Measurements from ENCODE around the gene PANK4.

Gene PANK4

DNA sequence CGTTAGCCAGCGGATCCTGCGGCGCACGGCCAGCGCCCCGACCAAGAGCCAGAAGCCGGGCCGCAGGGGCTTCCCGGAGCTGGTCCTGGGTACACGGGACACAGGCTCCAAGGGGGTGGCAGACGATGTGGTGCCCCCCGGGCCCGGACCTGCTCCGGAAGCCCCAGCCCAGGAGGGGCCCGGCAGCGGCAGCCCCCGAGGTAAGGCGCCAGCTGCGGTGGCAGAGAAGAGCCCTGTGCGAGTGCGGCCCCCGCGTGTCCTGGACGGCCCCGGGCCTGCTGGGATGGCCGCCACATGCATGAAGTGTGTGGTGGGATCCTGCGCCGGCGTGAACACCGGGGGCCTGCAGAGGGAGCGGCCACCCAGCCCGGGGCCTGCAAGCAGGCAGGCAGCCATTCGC is 24.2 kb downstream of the PANK4 start:
- peaks cover 3% of the 10 kb centered on the region for H3K36me3 ChIP-seq (replicated peaks)
- in situ Hi-C loops (cut with HindIII; ENCODE audit: low pct_ligation_motif_present, low sequenced_read_pairs): loop anchor here (25.0 kb wide), 1 partner anchor 90 kb away; the partner anchor contains the start of gene PEX10

DNA sequence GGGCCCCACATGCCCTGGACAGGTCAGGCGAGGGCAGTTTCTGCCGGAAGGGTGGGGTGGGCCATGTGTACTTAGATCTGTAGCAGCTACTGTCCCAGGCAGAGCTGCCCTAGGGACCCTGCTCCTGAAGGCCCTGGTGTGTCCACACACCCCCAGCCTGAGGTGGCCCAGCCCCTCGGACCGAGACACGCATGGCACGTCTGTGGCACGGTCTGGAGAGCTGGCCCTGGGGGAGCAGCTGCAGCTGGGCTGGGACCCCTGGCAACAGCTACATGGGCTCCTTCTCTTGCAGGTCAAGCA is 24.6 kb downstream of the PANK4 start:
- Histone ChIP-seq H3K4me3 (ENCODE audit: low read depth, low read length) (no peak overlapping the region), H3K27me3 (replicated peaks) (no peaks in the 10 kb centered on the region), H3K27ac (no peak overlapping the region), H3K36me3 (replicated peaks) (no peaks in the 10 kb centered on the region)
- TF ChIP-seq, protein P1, sequence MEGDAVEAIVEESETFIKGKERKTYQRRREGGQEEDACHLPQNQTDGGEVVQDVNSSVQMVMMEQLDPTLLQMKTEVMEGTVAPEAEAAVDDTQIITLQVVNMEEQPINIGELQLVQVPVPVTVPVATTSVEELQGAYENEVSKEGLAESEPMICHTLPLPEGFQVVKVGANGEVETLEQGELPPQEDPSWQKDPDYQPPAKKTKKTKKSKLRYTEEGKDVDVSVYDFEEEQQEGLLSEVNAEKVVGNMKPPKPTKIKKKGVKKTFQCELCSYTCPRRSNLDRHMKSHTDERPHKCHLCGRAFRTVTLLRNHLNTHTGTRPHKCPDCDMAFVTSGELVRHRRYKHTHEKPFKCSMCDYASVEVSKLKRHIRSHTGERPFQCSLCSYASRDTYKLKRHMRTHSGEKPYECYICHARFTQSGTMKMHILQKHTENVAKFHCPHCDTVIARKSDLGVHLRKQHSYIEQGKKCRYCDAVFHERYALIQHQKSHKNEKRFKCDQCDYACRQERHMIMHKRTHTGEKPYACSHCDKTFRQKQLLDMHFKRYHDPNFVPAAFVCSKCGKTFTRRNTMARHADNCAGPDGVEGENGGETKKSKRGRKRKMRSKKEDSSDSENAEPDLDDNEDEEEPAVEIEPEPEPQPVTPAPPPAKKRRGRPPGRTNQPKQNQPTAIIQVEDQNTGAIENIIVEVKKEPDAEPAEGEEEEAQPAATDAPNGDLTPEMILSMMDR (IDR thresholded peaks at IDR 0.05; ENCODE audit: low read depth, low read length, missing control alignments): no peak
- DNase-seq: no peak
- in situ Hi-C loops (cut with HindIII; ENCODE audit: low pct_ligation_motif_present, low sequenced_read_pairs): loop anchor here (25.0 kb wide), 1 partner anchor 89 kb away; the partner anchor contains the start of gene PEX10

More for the DNA sequence above, 24.2 kb downstream of the PANK4 start:
- Histone ChIP-seq H3K27me3 (replicated peaks) (no peaks in the 10 kb centered on the region), H3K4me3 (ENCODE audit: low read depth, low read length) (no peak overlapping the region), H3K27ac (no peak overlapping the region)
- DNase-seq: no peak
- TF ChIP-seq, protein P1 (IDR thresholded peaks at IDR 0.05; ENCODE audit: low read depth, low read length, missing control alignments): no peak

DNA sequence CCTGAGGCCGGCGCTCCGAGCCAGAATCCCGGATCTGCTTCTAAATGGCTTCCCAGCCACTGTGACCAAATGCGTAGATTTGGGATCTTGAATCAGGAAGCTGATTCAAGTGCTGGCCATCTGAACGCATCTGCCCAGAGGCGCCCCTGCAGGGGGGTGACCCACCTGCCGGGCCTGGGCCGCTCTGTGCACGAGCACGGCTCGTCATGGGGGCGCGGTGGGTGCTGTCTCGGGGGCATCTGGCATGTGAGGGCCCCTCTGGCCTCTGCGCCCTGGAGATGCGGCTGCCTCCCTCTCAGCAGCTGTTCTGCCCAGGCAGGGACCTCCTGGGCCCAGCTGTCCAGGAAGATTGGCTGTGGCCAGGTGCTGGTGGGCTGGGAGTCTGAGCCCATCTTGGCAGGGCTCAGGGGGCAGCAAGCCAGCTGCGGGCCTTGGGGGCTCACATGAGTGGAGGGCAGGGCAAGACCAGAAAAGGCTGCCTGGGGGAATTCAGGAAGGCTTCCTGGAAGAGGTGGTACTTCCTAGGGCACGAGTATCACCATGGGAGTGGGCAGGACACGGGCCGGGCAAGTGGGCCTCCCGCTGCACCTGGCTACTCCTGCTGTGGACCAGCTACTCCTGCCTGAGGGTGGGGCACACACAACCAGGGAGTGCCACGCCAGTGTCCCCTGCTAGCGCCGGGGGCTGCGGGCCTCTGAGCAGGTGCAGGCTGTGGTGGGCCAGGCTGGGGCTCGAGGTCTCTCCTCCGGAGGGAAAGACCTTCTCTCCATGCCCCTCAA is 25.2 kb downstream of the PANK4 start:
- TF ChIP-seq, protein P1 (IDR thresholded peaks at IDR 0.05; ENCODE audit: low read depth, low read length, missing control alignments): no peak
- no peak overlapping the region for H3K27ac ChIP-seq
- H3K4me3 ChIP-seq (ENCODE audit: low read depth, low read length): no peak overlapping the region
- no peak for DNase-seq
- in situ Hi-C loops (cut with HindIII; ENCODE audit: low pct_ligation_motif_present, low sequenced_read_pairs): loop anchor here (25.0 kb wide), 1 partner anchor 89 kb away; the partner anchor contains the start of gene PEX10
- H3K36me3 ChIP-seq (replicated peaks): no peaks in the 10 kb centered on the region
- no peaks in the 10 kb centered on the region for H3K27me3 ChIP-seq (replicated peaks)

DNA sequence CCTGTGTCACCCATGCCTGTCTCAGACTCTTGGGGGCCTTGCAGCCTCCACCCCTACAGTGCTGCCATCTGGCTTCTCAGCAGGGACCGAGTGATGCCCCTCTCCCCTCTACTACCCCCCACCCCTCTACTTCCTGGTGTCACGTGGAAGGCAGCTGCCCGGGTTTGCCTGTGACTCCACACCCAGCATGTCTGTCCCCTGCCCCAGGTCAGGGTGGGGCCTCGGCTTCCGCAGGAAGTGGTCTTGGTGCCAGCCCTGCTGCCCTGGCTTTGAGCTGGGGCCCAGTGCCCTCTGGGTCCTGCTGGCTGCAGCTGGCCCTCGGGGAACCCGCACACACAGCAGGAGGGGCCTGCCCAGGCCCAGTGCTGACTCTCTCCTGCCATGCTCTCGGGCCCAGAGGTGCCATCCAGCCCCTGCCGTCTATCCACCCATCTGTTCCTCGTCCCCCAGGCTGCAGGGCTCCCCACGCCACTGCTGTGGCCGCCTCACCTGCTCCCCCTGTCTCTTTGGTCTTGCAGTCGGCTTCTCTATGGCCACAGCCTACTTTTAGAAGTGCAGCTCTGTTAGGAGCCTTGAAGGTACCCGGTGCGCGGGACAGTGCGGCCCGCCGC is 26.3 kb downstream of the PANK4 start:
- Histone ChIP-seq H3K36me3 (replicated peaks) (no peaks in the 10 kb centered on the region), H3K27me3 (replicated peaks) (no peaks in the 10 kb centered on the region), H3K27ac (no peak overlapping the region), H3K4me3 (ENCODE audit: low read depth, low read length) (no peak overlapping the region)
- in situ Hi-C loops (cut with HindIII; ENCODE audit: low pct_ligation_motif_present, low sequenced_read_pairs): loop anchor here (25.0 kb wide), 1 partner anchor 88 kb away; the partner anchor contains the start of gene PEX10
- TF ChIP-seq, protein P1 (IDR thresholded peaks at IDR 0.05; ENCODE audit: low read depth, low read length, missing control alignments): no peak
- no peak for DNase-seq

DNA sequence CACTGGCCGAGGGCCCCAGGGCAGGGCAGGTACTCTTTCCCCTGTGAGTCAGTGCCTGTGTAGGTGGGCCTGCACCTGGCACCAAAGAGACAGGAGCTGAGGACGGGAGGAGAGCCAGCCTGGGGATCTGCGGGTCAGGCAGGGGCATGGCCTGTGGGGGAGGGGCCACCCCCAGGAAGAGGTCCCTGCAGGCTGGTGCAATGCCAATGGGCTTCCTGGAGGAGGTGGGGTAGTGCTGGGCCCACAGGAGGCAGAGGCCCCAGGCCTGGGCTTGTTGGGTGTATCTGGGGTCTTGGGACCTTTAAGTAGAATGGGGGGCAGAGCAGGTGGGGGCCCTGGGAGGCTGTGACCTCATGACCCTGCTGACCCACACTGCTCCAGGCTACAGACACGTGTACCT is 27.1 kb downstream of the PANK4 start:
- H3K27ac ChIP-seq: no peak overlapping the region
- H3K36me3 ChIP-seq (replicated peaks): no peaks in the 10 kb centered on the region
- TF ChIP-seq, protein P1 (IDR thresholded peaks at IDR 0.05; ENCODE audit: low read depth, low read length, missing control alignments): no peak
- DNase-seq: no peak
- in situ Hi-C loops (cut with HindIII; ENCODE audit: low pct_ligation_motif_present, low sequenced_read_pairs): no loop called here
- no peak overlapping the region for H3K4me3 ChIP-seq (ENCODE audit: low read depth, low read length)
- no peaks in the 10 kb centered on the region for H3K27me3 ChIP-seq (replicated peaks)
